Neural cell (in vitro differentiated cells): ENCODE results near the gene CDH12. TPM values are rescaled to one million over a fixed set of nuclear protein-coding genes. Genes with fewer than 3 reads are reported as not detected.
"Not testable (repeated sequence)": the region's sequence is repeated elsewhere in the genome, so short reads cannot be mapped to it uniquely, and the experiment has no call there.

ENCODE experiments used
- H2AFZ ChIP-seq: fragments of 200-600, 300-800 bp; sonication (generic), shearing (Covaris generic); 2 replicates; pipeline ENCODE4 v1.6.0; 2014; ENCODE audit warnings: low read depth, mild to moderate bottlenecking, antibody characterized with exemption, low read length, moderate library complexity
- H3F3A ChIP-seq: fragments of 200-600 bp; shearing (Covaris generic); 2 replicates; pipeline ENCODE4 v1.6.1; 2016; ENCODE audit warnings: mild to moderate bottlenecking, moderate library complexity, mixed read lengths, antibody characterized with exemption, low read length; ENCODE audit not compliant: insufficient read depth, poor library complexity, severe bottlenecking
- H3K27ac ChIP-seq: fragments of 200-600, 300-800 bp; sonication (generic), shearing (Covaris generic); 2 replicates; pipeline ENCODE4 v1.5.1; 2014; ENCODE audit warnings: mild to moderate bottlenecking, low read length, moderate library complexity
- H3K27me3 ChIP-seq: fragments of 300-800, 200-600 bp; sonication (generic), shearing (Covaris generic); 2 replicates; pipeline ENCODE4 v1.6.0; 2014; ENCODE audit warnings: mild to moderate bottlenecking, low read depth, low read length, moderate library complexity; ENCODE audit not compliant: insufficient read depth
- H3K36me3 ChIP-seq: fragments of 300-800, 200-600 bp; sonication (generic), shearing (Covaris generic); 2 replicates; pipeline ENCODE4 v1.5.1; 2014; ENCODE audit warnings: mild to moderate bottlenecking, antibody characterized with exemption, low read length, moderate library complexity; ENCODE audit not compliant: insufficient read depth
- H3K4me2 ChIP-seq: fragments of 300-800, 200-600 bp; sonication (generic), shearing (Covaris generic); 2 replicates; pipeline ENCODE4 v1.6.0; 2014; ENCODE audit warnings: mild to moderate bottlenecking, low read length
- H3K4me3 ChIP-seq: fragments of 300-800, 200-600 bp; sonication (generic), shearing (Covaris generic); 2 replicates; pipeline ENCODE4 v1.5.1; 2014; ENCODE audit warnings: mild to moderate bottlenecking, low read length, moderate library complexity
- H3K79me2 ChIP-seq: fragments of 200-600 bp; shearing (Covaris generic); replicated peaks from 2 replicates; pipeline ENCODE4 v1.6.0; 2014; ENCODE audit warnings: mild to moderate bottlenecking, low read length, moderate library complexity; ENCODE audit not compliant: insufficient read depth
- H3K9ac ChIP-seq: fragments of 300-800, 200-600 bp; sonication (generic), shearing (Covaris generic); 2 replicates; pipeline ENCODE4 v1.6.1; 2016; ENCODE audit warnings: mild to moderate bottlenecking, low read length, mixed read lengths
- H3K9me2 ChIP-seq: fragments of 200-600 bp; shearing (Covaris generic); 2 replicates; pipeline ENCODE4 v1.6.1; 2016; ENCODE audit warnings: mild to moderate bottlenecking, low read length, mixed read lengths; ENCODE audit not compliant: insufficient read depth
- H3K9me3 ChIP-seq: fragments of 200-600, 300-800 bp; sonication (generic), shearing (Covaris generic); 2 replicates; pipeline ENCODE4 v1.6.1; 2016; ENCODE audit warnings: mild to moderate bottlenecking, mixed run types, low read length, moderate library complexity, mixed read lengths
- H4K20me1 ChIP-seq: fragments of 200-600 bp; shearing (Covaris generic); 2 replicates; pipeline ENCODE4 v1.6.1; 2016; ENCODE audit warnings: mild to moderate bottlenecking, mixed run types; ENCODE audit not compliant: insufficient read depth
- CTCF ChIP-seq: fragments of 450-650 bp; IDR thresholded peaks from 2 replicates; pipeline ENCODE4 v1.5.1; 2014; ENCODE audit warnings: antibody characterized with exemption, mild to moderate bottlenecking, moderate library complexity; ENCODE audit not compliant: poor library complexity, severe bottlenecking
- EP300 ChIP-seq: fragments of 450-650 bp; conservative IDR thresholded peaks from 2 replicates; pipeline ENCODE4 v1.6.1; 2014; ENCODE audit warnings: antibody characterized with exemption, mild to moderate bottlenecking, moderate library complexity; ENCODE audit not compliant: poor library complexity, severe bottlenecking
- EZH2 ChIP-seq: fragments of 200-600, 300-800 bp; shearing (Covaris generic), sonication (generic); IDR thresholded peaks from 2 replicates; pipeline ENCODE4 v1.6.1; 2014; ENCODE audit warnings: antibody characterized with exemption, low read length, borderline replicate concordance, mild to moderate bottlenecking; ENCODE audit not compliant: insufficient read depth, poor library complexity, severe bottlenecking
- MXI1 ChIP-seq: fragments of 450-650 bp; conservative IDR thresholded peaks from 2 replicates; pipeline ENCODE4 v1.6.1; 2014; ENCODE audit warnings: antibody characterized with exemption, mild to moderate bottlenecking; ENCODE audit not compliant: poor library complexity, severe bottlenecking
- POLR2AphosphoS5 ChIP-seq: IDR thresholded peaks from 2 replicates; pipeline ENCODE4 v1.6.1; 2012
- RAD21 ChIP-seq: fragments of 450-650 bp; conservative IDR thresholded peaks from 2 replicates; pipeline ENCODE4 v1.6.1; 2014; ENCODE audit warnings: antibody characterized with exemption, mild to moderate bottlenecking, moderate library complexity
- REST ChIP-seq: IDR thresholded peaks from 2 replicates; pipeline ENCODE4 v1.6.1; 2012; ENCODE audit warnings: borderline replicate concordance
- SMC3 ChIP-seq: fragments of 450-650 bp; conservative IDR thresholded peaks from 2 replicates; pipeline ENCODE4 v1.6.1; 2014; ENCODE audit warnings: antibody characterized with exemption, mild to moderate bottlenecking, moderate library complexity; ENCODE audit not compliant: poor library complexity
- TAF1 ChIP-seq: IDR thresholded peaks from 2 replicates; pipeline ENCODE4 v1.6.1; 2012; ENCODE audit warnings: low read depth
- polyA plus RNA-seq: library from polyadenylated mRNA; depleted of rRNA; stranded (reverse); fragments of >200 nt; gene quantifications from 2 replicates; pipeline ENCODE4 v1.2.3, GENCODE V29; 2014

Gene CDH12
- polyA plus RNA-seq, 1 donor from 2014 or later = 2.1 TPM

- Histone ChIP-seq H2AFZ (no peak overlapping the region), H3K9me3 (no peaks in the 10 kb centered on the region), H3K36me3 (no peaks in the 10 kb centered on the region), H3K27me3 (no peaks in the 10 kb centered on the region), H3K9ac (no peak overlapping the region), H3K4me3 (no peak overlapping the region), H3F3A (no peaks in the 10 kb centered on the region), H3K79me2 (no peaks in the 10 kb centered on the region), H3K4me2 (no peak overlapping the region), H3K9me2 (no peaks in the 10 kb centered on the region), H4K20me1 (no peaks in the 10 kb centered on the region), H3K27ac (no peak overlapping the region)
- no peak for TF ChIP-seq MXI1
- TF ChIP-seq EZH2 = no peak
- no peak for TF ChIP-seq TAF1
- TF ChIP-seq CTCF = no peak
- TF ChIP-seq EP300 = no peak
- no peak for TF ChIP-seq REST
- no peak for TF ChIP-seq RAD21
- no peak for TF ChIP-seq SMC3
These were observed 73.6 kb downstream of the CDH12 start for GRCh38 chr5:22779499-22779898.

- no peak overlapping the region for H3K4me2 ChIP-seq
- H3F3A ChIP-seq = no peaks in the 10 kb centered on the region
- H3K27ac ChIP-seq = no peak overlapping the region
- TF ChIP-seq EZH2 = no peak
- TF ChIP-seq MXI1 = no peak
- no peak for TF ChIP-seq POLR2AphosphoS5
- no peak for TF ChIP-seq EP300
- TF ChIP-seq CTCF = no peak
- TF ChIP-seq TAF1 = no peak
- no peaks in the 10 kb centered on the region for H3K9me3 ChIP-seq
- no peaks in the 10 kb centered on the region for H4K20me1 ChIP-seq
- no peaks in the 10 kb centered on the region for H3K79me2 ChIP-seq
- no peak overlapping the region for H3K4me3 ChIP-seq
- H3K36me3 ChIP-seq = no peaks in the 10 kb centered on the region
- no peak overlapping the region for H3K9ac ChIP-seq
- H2AFZ ChIP-seq = no peak overlapping the region
- no peaks in the 10 kb centered on the region for H3K27me3 ChIP-seq
- H3K9me2 ChIP-seq = no peaks in the 10 kb centered on the region
These were observed 76.9 kb downstream of the CDH12 start for GRCh38 chr5:22776285-22776684.

DNA sequence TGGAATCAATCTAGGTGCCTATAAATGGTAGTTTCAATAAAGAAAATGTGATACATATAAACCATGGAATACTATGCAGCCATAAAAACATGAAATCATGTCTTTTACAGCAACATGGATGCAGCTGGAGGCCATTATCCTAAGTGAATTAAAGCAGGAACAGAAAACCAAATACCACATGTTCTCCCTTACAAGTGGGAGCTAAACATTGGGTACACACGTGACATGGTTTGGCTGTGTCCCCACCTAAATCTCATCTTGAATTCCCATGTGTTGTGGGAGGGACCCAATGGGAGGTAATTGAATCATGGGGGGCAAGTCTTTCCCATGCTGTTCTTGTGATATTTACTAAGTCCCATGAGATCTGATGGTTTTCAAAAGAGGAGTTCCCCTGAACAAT lies 78.9 kb downstream of the CDH12 start:
- not testable (repeated sequence) for H3K27ac ChIP-seq, H3K9ac ChIP-seq, H4K20me1 ChIP-seq, H3K9me3 ChIP-seq, H3K4me2 ChIP-seq, H3K36me3 ChIP-seq, H2AFZ ChIP-seq, H3K27me3 ChIP-seq, H3K4me3 ChIP-seq, H3K9me2 ChIP-seq, H3K79me2 ChIP-seq, H3F3A ChIP-seq
